Epithelial cell of proximal tubule (primary cell): ENCODE results near the gene FUT8. TPM values are rescaled to one million over a fixed set of nuclear protein-coding genes. Genes with fewer than 3 reads are reported as not detected.

Experiments used
- DNase-seq: peaks from one replicate; pipeline ENCODE4 v3.0.0-alpha.2; 2011; ENCODE audit warnings: low read depth
- H3K4me3 ChIP-seq: 2 replicates; pipeline ENCODE4 v1.5.1; 2011; ENCODE audit warnings: low read depth, mild to moderate bottlenecking, low read length
- CTCF ChIP-seq: conservative IDR thresholded peaks from 2 replicates; pipeline ENCODE4 v1.5.1; 2012; ENCODE audit warnings: low read depth, mild to moderate bottlenecking, low read length
- total RNA-seq: library from RNA; depleted of rRNA; stranded (reverse); fragments of >200 nt; gene quantifications from 2 replicates; pipeline ENCODE4 v1.2.3, GENCODE V29; 2015

The FUT8 gene
- 49.4 and 66.4 TPM in 2 replicates for total RNA-seq

GRCh38 chr14:65412032-65412846 lies at the start of gene FUT8:
Gene FUT8 (plus strand): TSS chr14:65412730. CDS start chr14:65561564, 148,834 bp downstream.
- peak within 1 kb of the TSS; percentile 87 for H3K4me3 ChIP-seq
- peak; percentile 56 for DNase-seq
- peak; percentile 64 for TF ChIP-seq CTCF

GRCh38 chr14:65366802-65367565 lies 45.5 kb upstream of the FUT8 start:
- H3K4me3 ChIP-seq: no peak overlapping the region
- TF ChIP-seq CTCF: no peak
- DNase-seq: no peak

GRCh38 chr14:65369560-65369959 lies 43.0 kb upstream of the FUT8 start:
- DNase-seq: no peak
- H3K4me3 ChIP-seq: no peak overlapping the region
- TF ChIP-seq CTCF: no peak

GRCh38 chr14:65370801-65371248 lies 41.7 kb upstream of the FUT8 start:
- DNase-seq: no peak
- no peak for TF ChIP-seq CTCF
- H3K4me3 ChIP-seq: no peak overlapping the region

- H3K4me3 ChIP-seq: no peak overlapping the region
- DNase-seq: no peak
- TF ChIP-seq CTCF: no peak
These were observed 40.7 kb upstream of the FUT8 start for GRCh38 chr14:65371784-65372183.

GRCh38 chr14:65373016-65373670 lies 39.4 kb upstream of the FUT8 start:
- no peak overlapping the region for H3K4me3 ChIP-seq
- TF ChIP-seq CTCF: no peak
- DNase-seq: no peak
